MCF 10A (cell line): ENCODE data around the gene C2orf49. TPM values are rescaled to one million over a fixed set of nuclear protein-coding genes. Genes with fewer than 3 reads are reported as not detected.

ENCODE experiments used
- BruUV-seq: library from RNA; stranded (reverse); fragments of 400-500 nt; replicated peaks from 2 replicates; lab custom pipeline; 2021; lab: Mats Ljungman, UMichigan
- CTCF ChIA-PET: fragments of 300-600 bp; sonication (Branson Sonifier 250); formaldehyde crosslinking; extraction: SDS; loops from one replicate; lab custom pipeline; 2021; ENCODE audit warnings: antibody characterized with exemption, inconsistent platforms; lab: Yijun Ruan, JAX
- POLR2A ChIA-PET: fragments of 300-600, 350-650 bp; sonication (Branson Sonifier 250); formaldehyde crosslinking; extraction: SDS; loops from one replicate; lab custom pipeline; 2020; ENCODE audit warnings: antibody characterized with exemption, inconsistent platforms; lab: Yijun Ruan, JAX
- DNase-seq: peaks from one replicate; pipeline ENCODE4 v3.0.0-alpha.2; 2018; ENCODE audit not compliant: unreplicated experiment
- H3K27ac Mint-ChIP-seq: one replicate; pipeline ENCODE4 v1.8.0; 2022; ENCODE audit warnings: mild to moderate bottlenecking, low read depth, mixed read lengths; ENCODE audit not compliant: unreplicated experiment
- H3K27me3 Mint-ChIP-seq: one replicate; pipeline ENCODE4 v1.8.0; 2022; ENCODE audit warnings: mixed read lengths; ENCODE audit not compliant: insufficient read depth, unreplicated experiment
- H3K36me3 Mint-ChIP-seq: one replicate; pipeline ENCODE4 v1.8.0; 2022; ENCODE audit warnings: mild to moderate bottlenecking, moderate library complexity, mixed read lengths; ENCODE audit not compliant: insufficient read depth, unreplicated experiment
- H3K4me1 Mint-ChIP-seq: one replicate; pipeline ENCODE4 v1.8.0; 2022; ENCODE audit warnings: mixed read lengths; ENCODE audit not compliant: insufficient read depth, unreplicated experiment
- H3K4me3 Mint-ChIP-seq: one replicate; pipeline ENCODE4 v1.8.0; 2022; ENCODE audit warnings: mild to moderate bottlenecking, moderate library complexity, mixed read lengths; ENCODE audit not compliant: unreplicated experiment
- H3K9me3 Mint-ChIP-seq: one replicate; pipeline ENCODE4 v1.8.0; 2022; ENCODE audit warnings: mixed read lengths; ENCODE audit not compliant: unreplicated experiment
- intact Hi-C: fragments of 100-400 bp; cut with micrococcal nuclease; formaldehyde crosslinking; loops from 2 replicates; pipeline ENCODE4 v1.14.1; 2022
- total RNA-seq: library from RNA; stranded (reverse); gene quantifications from 2 replicates; pipeline ENCODE4 v1.2.3, GENCODE V29; 2022
- TF ChIP-seq, protein P1 (sequence below): fragments of 200-600 bp; IDR thresholded peaks from one replicate; pipeline ENCODE4 v1.8.0; 2022; ENCODE audit warnings: antibody characterized with exemption, mild to moderate bottlenecking; ENCODE audit not compliant: unreplicated experiment

C2orf49 gene
- total RNA-seq, 1 experiment from 2014 or later, result 24.2 TPM

DNA sequence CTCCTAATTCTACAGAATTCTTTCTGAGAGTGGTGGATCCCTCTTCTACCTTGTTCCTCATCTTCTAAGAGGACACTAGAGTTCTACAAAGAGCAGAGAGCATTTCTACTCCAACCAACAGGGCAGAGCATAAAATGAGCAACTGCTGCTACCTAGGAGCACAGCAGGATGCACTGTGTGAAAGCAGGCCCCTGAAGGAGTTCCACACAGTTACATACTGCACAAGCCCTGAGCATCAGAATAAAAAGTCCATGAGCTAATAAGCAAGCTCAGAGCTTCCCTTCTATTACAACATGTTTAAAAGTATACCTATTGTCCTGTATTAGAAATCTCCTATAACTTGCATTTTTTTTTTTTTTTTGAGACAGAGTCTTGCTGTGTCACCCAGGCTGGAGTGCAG is 53.1 kb downstream of the C2orf49 start:
- Mint-ChIP-seq H3K9me3 (peaks cover 6% of the 10 kb centered on the region), H3K4me1 (peaks cover 41% of the 10 kb centered on the region), H3K4me3 (no peak overlapping the region), H3K27me3 (no peaks in the 10 kb centered on the region), H3K36me3 (peaks cover 64% of the 10 kb centered on the region), H3K27ac (no peak overlapping the region)
- intact Hi-C loops, result no loop called here
- CTCF ChIA-PET, result interaction anchor here (1.0 to 1.2 kb wide), 3 partner anchors 25 to 129 kb away, joined by 3 read pairs; no protein-coding TSS in a partner anchor
- DNase-seq, result no peak
- BruUV-seq, result no TSS peak
- TF ChIP-seq, protein P1, sequence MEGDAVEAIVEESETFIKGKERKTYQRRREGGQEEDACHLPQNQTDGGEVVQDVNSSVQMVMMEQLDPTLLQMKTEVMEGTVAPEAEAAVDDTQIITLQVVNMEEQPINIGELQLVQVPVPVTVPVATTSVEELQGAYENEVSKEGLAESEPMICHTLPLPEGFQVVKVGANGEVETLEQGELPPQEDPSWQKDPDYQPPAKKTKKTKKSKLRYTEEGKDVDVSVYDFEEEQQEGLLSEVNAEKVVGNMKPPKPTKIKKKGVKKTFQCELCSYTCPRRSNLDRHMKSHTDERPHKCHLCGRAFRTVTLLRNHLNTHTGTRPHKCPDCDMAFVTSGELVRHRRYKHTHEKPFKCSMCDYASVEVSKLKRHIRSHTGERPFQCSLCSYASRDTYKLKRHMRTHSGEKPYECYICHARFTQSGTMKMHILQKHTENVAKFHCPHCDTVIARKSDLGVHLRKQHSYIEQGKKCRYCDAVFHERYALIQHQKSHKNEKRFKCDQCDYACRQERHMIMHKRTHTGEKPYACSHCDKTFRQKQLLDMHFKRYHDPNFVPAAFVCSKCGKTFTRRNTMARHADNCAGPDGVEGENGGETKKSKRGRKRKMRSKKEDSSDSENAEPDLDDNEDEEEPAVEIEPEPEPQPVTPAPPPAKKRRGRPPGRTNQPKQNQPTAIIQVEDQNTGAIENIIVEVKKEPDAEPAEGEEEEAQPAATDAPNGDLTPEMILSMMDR, result no peak
- POLR2A ChIA-PET, result interaction anchor here (0.9 kb wide), 1 partner anchor 65 kb away, joined by 3 read pairs; no protein-coding TSS in a partner anchor

DNA sequence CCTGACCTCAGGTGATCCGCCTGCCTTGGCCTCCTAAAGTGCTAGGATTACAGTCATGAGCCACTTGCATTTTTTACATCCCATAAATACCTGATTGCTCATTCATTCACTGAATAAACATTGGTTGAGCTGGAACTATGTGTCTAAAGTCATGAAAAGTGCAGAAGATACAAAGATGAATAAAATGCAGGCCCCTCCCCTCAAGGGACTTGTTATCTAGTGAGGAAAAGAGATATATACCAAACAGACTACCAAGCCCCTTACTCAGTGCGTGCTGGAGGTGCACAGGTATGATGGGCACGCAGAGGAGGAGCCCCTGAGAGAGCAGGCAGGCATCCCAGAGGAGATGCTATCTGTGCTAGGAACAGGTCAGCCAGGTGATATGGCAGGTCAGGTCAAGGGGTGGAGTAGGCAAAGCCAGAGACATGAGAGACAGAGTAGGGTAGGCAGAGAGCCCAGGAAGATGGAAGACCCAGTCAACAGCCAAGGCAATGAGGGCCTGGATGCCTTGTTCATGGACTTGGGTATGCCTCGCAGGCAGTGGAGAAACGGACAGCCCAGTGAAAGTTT is 53.8 kb downstream of the C2orf49 start:
- DNase-seq, result no peak
- ChIA-PET CTCF (interaction anchor here (0.6 to 2.5 kb wide), 5 partner anchors 9 to 143 kb away, joined by 3 to 9 read pairs (median 3); no protein-coding TSS in a partner anchor), POLR2A (no interaction called here)
- peak overlapping the region; percentile 16 for H3K4me3 Mint-ChIP-seq
- H3K4me1 Mint-ChIP-seq, result peaks cover 48% of the 10 kb centered on the region
- BruUV-seq, result no TSS peak
- peak overlapping the region; percentile 35 for H3K27ac Mint-ChIP-seq
- H3K36me3 Mint-ChIP-seq, result peaks cover 61% of the 10 kb centered on the region
- peaks cover 6% of the 10 kb centered on the region for H3K9me3 Mint-ChIP-seq
- TF ChIP-seq, protein P1, result no peak
- intact Hi-C loops, result no loop called here
- H3K27me3 Mint-ChIP-seq, result no peaks in the 10 kb centered on the region

- CTCF ChIA-PET, result interaction anchor here (0.6 to 2.5 kb wide), 4 partner anchors 8 to 142 kb away, joined by 3 to 9 read pairs (median 3); no protein-coding TSS in a partner anchor
- H3K4me1 Mint-ChIP-seq, result peaks cover 52% of the 10 kb centered on the region
- DNase-seq, result no peak
Measured at GRCh38 chr2:105391763-105392662, 54.7 kb downstream of the C2orf49 start.

More at GRCh38 chr2:105391763-105392662, 54.7 kb downstream of the C2orf49 start:
- peaks cover 55% of the 10 kb centered on the region for H3K36me3 Mint-ChIP-seq
- peaks cover 6% of the 10 kb centered on the region for H3K9me3 Mint-ChIP-seq
- intact Hi-C loops, result no loop called here
- BruUV-seq, result no TSS peak
- POLR2A ChIA-PET, result no interaction called here
- H3K27ac Mint-ChIP-seq, result peak overlapping the region; percentile 72
- no peak overlapping the region for H3K4me3 Mint-ChIP-seq
- no peaks in the 10 kb centered on the region for H3K27me3 Mint-ChIP-seq
- TF ChIP-seq, protein P1, result no peak
